SK-N-MC (cell line): Measurements from ENCODE around the gene CLHC1.
"Not testable (repeated sequence)": the region's sequence is repeated elsewhere in the genome, so short reads cannot be mapped to it uniquely, and the experiment has no call there.

Source experiments
- EZH2 ChIP-seq: fragments of 200-600 bp; sonication (generic); IDR thresholded peaks from one replicate; pipeline ENCODE4 v1.6.1; 2017; ENCODE audit warnings: antibody characterized with exemption
- FOXP2 ChIP-seq: optimal IDR thresholded peaks from 2 replicates; pipeline ENCODE3; 2011; ENCODE audit warnings: mild to moderate bottlenecking, moderate library complexity; ENCODE audit not compliant: insufficient read depth; ENCODE audit errors: extremely low read length, control extremely low read depth
- POLR2AphosphoS5 ChIP-seq: IDR thresholded peaks from 2 replicates; pipeline ENCODE4 v1.6.1; 2012; ENCODE audit warnings: mild to moderate bottlenecking, low read depth, low read length, borderline replicate concordance

DNA sequence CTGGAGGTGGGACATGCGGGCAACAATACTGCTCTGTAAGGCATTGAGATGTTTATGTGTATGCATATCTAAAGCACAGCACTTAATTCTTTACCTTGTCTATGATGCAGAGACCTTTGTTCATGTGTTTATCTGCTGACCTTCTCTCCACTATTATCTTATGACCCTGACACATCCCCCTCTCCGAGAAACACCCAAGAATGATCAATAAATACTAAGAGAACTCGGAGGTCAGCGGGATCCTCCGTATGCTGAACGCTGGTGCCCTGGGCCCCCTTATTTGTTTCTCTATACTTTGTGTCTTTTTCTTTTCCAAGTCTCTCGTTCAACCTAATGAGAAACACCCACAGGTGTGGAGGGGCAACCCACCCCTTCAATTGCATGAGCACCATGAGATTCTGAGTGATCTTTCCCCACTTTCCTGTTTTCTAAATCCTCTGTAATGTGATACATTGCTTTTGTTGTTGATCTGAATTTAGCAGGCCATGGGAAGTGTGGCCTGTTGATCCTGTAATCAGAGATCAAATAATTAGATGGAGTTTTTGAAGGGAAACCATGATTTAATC is 47.8 kb upstream of the CLHC1 start:
- TF ChIP-seq EZH2, POLR2AphosphoS5, FOXP2: not testable (repeated sequence)
